NOMO-1 treated with dmso at 0.1 percent for 144 hours (cell line): ENCODE data around the gene SIGLEC5.

ENCODE experiments used
- DNase-seq: peaks from one replicate; lab custom pipeline; 2025; ENCODE audit not compliant: unreplicated experiment; lab: John Stamatoyannopoulos, UW

SIGLEC5 gene

GRCh38 chr19:51628153-51628939 is 1.9 kb downstream of the SIGLEC5 start:
- no peak for DNase-seq

GRCh38 chr19:51627491-51628138 is 2.6 kb downstream of the SIGLEC5 start:
- no peak for DNase-seq

GRCh38 chr19:51626675-51627074 is 3.5 kb downstream of the SIGLEC5 start:
- no peak for DNase-seq

- peak; percentile 91 for DNase-seq
Measured at GRCh38 chr19:51621178-51621577, 9.0 kb downstream of the SIGLEC5 start.

GRCh38 chr19:51615991-51616390 is 14.2 kb downstream of the SIGLEC5 start:
- DNase-seq = no peak

GRCh38 chr19:51614789-51615188 is 15.4 kb downstream of the SIGLEC5 start:
- DNase-seq = no peak

GRCh38 chr19:51610576-51610975 is 19.6 kb downstream of the SIGLEC5 start:
- DNase-seq = no peak

GRCh38 chr19:51607920-51608562 is 22.2 kb downstream of the SIGLEC5 start:
- DNase-seq = peak; percentile 58

GRCh38 chr19:51607077-51607476 is 23.1 kb downstream of the SIGLEC5 start:
- peak; percentile 70 for DNase-seq

GRCh38 chr19:51602189-51602854 is 27.9 kb downstream of the SIGLEC5 start:
- no peak for DNase-seq

GRCh38 chr19:51600940-51601580 is 29.1 kb downstream of the SIGLEC5 start:
- no peak for DNase-seq

GRCh38 chr19:51599084-51599483 is 31.1 kb downstream of the SIGLEC5 start:
- no peak for DNase-seq

GRCh38 chr19:51598159-51598915 is 31.9 kb downstream of the SIGLEC5 start:
- DNase-seq = no peak

GRCh38 chr19:51595190-51596175 is 34.7 kb downstream of the SIGLEC5 start:
- DNase-seq = no peak

GRCh38 chr19:51594774-51595109 is 35.5 kb downstream of the SIGLEC5 start:
- DNase-seq = no peak

- peak; percentile 94 for DNase-seq
Measured at GRCh38 chr19:51593969-51594773, 36.0 kb downstream of the SIGLEC5 start.

- no peak for DNase-seq
Measured at GRCh38 chr19:51593138-51593890, 36.9 kb downstream of the SIGLEC5 start.

- DNase-seq = no peak
Measured at GRCh38 chr19:51592521-51592920, 37.7 kb downstream of the SIGLEC5 start.
